AG09319 (cell line): ENCODE measurements around the gene PTPRD.

Experiments
- DNase-seq: peaks from one replicate; pipeline ENCODE4 v3.0.0-alpha.2; 2010; ENCODE audit warnings: low read depth; ENCODE audit errors: extremely low read depth
- CTCF ChIP-seq: IDR thresholded peaks from 2 replicates; pipeline ENCODE4 v1.5.1; 2011; ENCODE audit warnings: low read depth, mild to moderate bottlenecking, inconsistent platforms, low read length, moderate library complexity

The PTPRD gene

DNA sequence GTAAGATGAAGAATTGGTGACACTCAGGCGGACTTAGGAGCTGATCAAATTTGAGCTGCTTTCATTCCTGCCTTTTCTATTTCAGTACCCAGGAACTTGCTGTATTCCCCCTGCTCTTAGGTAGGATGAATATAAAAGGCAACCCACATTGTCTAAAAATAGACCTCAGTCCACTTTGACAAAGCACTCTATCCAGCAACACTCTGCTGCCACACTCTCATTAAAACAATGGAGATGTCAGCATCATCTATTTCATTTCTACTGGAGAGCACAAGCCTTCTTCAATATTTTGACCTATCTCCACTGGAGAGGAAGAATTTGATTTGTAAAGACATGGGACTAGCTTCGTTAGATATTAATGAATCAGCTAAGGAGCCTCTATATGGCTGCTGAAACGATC, 468.4 kb downstream of the PTPRD start:
- DNase-seq, result no peak

GRCh38 chr9:10135553-10135952, 477.2 kb downstream of the PTPRD start:
- no peak for TF ChIP-seq CTCF
- DNase-seq, result no peak

More for the DNA sequence above, 468.4 kb downstream of the PTPRD start:
- no peak for TF ChIP-seq CTCF

GRCh38 chr9:10134266-10134665, 478.5 kb downstream of the PTPRD start:
- no peak for TF ChIP-seq CTCF
- DNase-seq, result no peak

GRCh38 chr9:10130061-10130675, 482.6 kb downstream of the PTPRD start:
- TF ChIP-seq CTCF, result no peak
- no peak for DNase-seq

GRCh38 chr9:10127867-10128266, 484.9 kb downstream of the PTPRD start:
- DNase-seq, result no peak
- no peak for TF ChIP-seq CTCF

DNA sequence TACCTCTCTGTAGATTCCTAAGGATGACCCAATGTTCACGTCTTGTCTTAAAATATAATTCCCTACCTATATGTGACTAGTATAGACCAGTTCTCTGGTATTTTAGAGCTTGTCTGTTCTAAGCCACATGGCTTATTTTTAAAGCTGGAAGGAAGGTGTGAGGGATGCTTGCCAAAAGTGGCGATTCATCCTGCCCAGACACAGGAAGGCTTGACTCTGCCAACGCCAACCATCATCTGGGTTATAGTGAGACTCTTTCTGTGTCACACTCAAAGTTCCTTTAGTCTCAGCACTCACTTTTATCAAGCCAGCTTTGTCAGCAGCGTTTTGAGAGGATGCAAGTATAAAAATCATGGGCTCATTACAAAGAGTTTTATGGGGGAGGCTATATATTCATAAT, 500.0 kb downstream of the PTPRD start:
- no peak for DNase-seq
- TF ChIP-seq CTCF, result no peak

GRCh38 chr9:10112070-10112469, 500.7 kb downstream of the PTPRD start:
- no peak for TF ChIP-seq CTCF
- DNase-seq, result no peak
